Pons (tissue), 1 donor: ENCODE data around the gene NCBP1.

Experiments
- DNase-seq: peaks from one replicate; pipeline ENCODE4 v3.0.0-alpha.2; 2016; ENCODE audit warnings: low spot score

NCBP1 gene

GRCh38 chr9:97623946-97624345 is 9.7 kb upstream of the NCBP1 start:
- no peak for DNase-seq

- DNase-seq, result no peak
Observed at GRCh38 chr9:97625620-97626019, 8.0 kb upstream of the NCBP1 start.

DNA sequence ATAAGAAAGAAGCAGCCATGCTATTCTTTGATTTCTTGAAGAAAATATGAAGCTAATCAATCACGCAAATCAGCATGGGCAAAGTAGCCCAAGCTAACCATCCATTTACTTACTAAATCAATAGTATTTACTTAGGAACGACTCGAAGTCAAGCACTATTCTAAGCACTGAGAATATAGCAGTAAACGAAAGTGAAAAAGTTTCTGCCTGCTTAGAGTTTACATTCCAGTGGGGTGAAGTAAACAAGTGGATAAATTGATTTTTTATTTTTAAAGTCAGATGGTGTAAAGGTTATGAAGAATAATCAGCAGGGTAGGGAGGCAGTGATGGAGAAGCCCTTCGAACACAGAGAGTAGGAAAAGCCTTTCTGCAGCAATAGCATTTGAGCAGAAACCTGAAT is 6.0 kb upstream of the NCBP1 start:
- no peak for DNase-seq

DNA sequence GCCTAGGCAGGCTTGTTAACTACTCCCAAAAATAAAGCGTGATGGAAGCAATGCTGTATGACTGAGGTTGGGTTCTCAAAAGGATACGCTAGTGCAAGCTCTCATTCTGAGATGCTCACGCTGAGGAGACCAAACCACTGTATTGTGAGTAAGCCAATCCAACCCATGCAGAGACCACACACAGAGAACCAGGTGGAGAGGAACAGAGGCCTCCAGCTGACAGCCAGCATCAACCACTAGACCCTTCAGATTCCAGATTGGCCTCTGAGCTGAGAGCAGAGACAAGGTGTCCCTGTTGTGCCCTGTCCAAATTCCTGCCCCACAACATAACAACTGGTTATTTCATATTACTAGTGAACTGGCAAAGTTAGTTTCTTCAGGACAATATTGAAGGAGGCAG is 5.0 kb upstream of the NCBP1 start:
- DNase-seq, result no peak

DNA sequence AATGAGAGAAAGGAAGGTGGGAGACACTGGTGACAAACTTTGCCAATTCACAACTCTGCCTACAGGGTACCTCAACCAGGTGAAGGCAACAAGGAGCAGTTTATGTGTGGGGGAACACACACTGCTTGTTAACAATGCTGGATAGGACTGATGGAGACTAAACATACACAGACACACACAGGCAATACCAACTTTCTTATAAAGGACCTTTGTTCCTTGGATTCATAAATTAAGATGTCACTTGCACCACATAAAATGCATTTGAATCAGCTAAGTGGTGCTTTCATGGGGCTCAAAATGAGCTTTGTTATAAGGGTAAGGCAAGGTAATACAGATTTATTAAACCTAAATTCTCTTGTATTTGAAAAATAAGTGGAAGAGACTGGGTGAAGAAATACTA is 4.5 kb upstream of the NCBP1 start:
- no peak for DNase-seq

DNA sequence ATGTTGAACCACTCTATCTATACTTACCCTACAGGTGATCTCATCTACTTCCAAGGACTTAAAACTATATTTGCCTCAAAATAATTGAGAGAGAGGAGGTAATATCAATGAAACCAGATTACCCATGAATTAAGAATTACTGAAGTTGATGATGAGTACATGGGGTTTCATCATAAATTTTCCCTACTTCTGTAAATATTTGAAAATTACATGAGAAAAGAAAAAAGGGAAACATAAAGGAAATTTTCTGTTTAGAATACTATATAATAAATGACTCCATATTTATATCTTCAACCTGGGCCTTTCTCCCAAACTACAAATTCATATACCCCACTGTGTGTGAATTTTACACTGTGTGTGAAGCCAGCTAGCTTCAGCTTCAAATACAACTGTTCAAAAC is 3.0 kb upstream of the NCBP1 start:
- DNase-seq, result no peak

DNA sequence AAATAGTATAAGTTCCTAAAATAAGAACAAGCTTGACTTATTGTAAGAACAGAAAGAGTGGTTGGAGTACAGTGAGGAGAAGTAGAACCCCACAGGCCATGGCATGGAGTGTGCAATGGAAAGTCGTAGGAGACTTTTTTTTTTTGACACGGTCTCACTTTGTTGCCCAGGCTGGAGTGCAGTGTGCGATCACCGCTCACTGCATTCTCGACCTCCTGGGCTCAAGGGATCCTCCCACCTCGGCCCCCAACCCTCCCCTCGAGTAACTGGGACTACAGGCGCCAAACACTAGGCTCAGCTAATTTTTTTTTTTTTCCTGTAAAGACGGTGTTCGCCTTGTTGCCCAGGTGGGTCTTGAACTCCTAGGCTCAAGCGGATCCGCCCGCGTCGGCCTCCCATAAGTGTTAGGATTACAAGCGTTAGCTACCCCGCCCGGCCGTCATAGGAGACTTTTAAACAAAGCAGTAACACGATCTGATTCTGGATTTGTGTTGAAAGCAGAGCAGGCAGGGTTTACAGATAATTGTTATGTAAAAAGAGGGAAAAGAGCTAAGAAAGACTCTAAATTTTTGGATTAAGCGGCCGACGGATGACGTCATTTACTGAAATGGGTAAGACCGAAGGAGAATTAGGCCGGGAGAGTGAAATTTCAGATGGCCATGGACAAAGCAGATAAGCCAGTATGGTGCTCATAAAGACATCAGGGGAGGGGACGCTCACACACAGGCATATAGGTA is 1.2 kb upstream of the NCBP1 start:
- DNase-seq, result peak; percentile 70

DNA sequence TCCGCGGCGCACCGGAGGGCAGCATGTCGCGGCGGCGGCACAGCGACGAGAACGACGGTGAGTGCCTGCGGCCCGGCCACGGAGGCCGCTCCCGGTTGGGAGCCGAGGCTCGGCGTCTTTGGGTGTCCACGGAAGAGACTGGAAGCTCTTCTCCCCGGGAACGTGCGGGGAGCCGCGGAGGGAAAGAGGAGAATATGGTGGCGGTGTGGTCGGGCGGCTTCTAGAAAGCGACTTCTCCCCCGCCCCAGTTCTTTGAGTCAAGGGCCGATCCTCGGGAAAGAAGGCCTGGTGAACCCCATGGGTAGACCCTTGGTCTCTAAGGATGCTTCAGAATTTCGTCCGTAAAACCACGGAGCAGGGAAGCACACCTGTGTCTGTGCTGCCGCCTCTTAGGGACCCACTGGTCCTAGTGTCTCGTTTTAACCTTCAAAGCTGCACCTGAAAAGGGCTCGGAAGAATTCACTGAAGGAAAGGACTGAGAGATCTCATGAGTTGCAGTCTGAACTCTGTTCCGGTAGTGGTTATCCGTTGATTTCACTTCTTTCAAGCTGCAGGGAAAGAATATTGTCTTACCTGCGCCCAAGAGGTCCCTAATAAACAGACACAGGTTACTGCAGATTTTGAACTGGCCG is 354 bp downstream of the NCBP1 start:
- peak; percentile 26 for DNase-seq

- DNase-seq, result no peak
Observed at GRCh38 chr9:97635026-97635425, 1.4 kb downstream of the NCBP1 start.

DNA sequence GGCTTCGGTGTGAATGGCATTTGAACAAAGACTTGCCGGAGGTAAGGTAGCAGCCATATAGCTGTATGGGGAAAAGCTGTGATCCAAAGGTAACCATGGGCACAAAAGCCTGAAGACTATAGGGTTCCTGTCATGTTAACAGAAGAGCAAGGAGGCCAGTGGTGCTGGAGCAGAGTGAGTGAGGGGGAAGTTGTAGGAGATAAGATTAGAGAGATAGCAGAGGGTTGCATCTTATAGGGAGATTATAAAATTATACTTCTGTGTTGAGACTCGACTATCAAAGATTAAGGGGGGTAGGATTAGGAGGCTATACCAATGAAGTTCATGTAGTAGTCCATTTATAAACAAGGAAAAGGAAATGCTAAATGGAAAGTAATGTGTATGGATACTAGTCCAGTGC is 3.3 kb downstream of the NCBP1 start:
- DNase-seq, result no peak

DNA sequence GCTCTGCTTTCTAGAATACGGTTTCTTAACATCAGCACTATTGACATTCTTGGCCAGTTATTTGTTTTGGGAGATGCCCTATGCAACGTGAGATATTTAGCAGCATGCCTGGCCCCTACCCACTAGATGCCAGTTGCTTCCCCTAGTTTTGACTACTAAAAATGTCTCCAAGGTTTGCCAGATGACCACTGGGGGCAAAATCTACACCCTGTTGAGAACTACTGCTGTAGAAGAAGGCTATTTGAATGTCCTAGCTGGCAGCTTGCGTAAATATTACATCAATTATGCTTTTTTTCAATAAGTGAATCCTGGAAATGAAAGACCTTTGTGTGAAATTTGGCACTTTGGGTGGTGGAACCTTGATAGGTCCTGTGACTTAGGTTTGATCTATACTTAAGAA is 5.0 kb downstream of the NCBP1 start:
- no peak for DNase-seq

- no peak for DNase-seq
Observed at GRCh38 chr9:97640325-97640724, 6.7 kb downstream of the NCBP1 start.

GRCh38 chr9:97645720-97646119 is 12.1 kb downstream of the NCBP1 start:
- no peak for DNase-seq

- no peak for DNase-seq
Observed at GRCh38 chr9:97647996-97648395, 14.4 kb downstream of the NCBP1 start.

GRCh38 chr9:97651646-97652045 is 18.0 kb downstream of the NCBP1 start:
- no peak for DNase-seq

DNA sequence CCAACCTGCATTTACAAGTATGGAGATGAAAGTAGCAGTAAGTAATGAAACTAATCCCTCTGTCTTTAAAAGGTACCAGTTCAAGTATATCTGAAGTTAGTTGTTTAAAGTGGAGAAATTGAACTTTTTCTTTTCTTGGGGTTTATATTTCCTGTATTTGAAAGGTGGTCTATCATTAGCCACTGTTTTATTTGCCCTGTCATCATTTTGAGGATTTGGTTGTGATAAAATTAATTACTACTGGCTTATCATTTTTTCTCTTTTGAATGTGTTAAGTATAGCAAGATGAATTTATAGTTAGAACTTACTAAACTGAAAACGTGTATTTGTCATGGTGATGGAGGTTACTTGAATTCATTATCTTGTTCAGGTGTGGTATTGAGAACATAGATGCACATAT is 25.1 kb downstream of the NCBP1 start:
- DNase-seq, result no peak

- no peak for DNase-seq
Observed at GRCh38 chr9:97659771-97660170, 26.1 kb downstream of the NCBP1 start.

- DNase-seq, result peak; percentile 50
Observed at GRCh38 chr9:97660340-97660739, 26.7 kb downstream of the NCBP1 start.

DNA sequence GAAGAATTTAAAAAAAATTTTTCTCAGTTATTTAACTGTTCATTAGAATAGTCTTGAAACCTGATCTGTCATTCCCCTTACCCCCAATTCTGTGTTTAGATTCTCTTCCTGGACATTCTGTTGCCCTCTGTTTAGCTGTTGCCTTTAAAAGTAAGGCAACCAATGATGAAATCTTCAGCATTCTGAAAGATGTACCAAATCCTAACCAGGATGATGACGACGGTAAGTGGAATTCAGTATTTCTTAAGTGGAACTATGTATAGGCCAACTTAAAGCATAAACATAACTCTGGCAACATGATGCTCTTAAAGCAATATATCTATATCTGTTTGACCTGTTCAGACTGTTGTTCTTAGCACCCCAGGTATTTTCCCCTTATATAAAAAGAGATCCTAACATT is 27.2 kb downstream of the NCBP1 start:
- no peak for DNase-seq

DNA sequence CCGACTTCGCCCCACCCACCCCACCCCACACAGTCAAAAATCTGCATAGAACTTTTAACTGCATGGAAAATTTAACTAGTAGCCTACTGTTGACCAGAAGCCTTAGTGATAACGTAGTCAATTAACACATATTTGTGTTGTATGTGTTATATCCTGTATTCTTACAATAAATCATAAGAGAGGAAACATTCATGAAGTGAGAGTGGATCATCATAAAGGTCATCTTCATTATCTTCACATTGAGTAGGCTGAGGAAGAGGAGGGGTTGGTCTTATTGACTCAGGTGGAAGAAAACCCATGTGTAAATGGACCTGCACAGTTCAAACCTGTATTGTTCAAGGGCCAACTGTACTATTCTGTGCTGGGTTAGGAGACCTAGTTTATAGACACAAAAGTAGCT is 32.1 kb downstream of the NCBP1 start:
- no peak for DNase-seq

DNA sequence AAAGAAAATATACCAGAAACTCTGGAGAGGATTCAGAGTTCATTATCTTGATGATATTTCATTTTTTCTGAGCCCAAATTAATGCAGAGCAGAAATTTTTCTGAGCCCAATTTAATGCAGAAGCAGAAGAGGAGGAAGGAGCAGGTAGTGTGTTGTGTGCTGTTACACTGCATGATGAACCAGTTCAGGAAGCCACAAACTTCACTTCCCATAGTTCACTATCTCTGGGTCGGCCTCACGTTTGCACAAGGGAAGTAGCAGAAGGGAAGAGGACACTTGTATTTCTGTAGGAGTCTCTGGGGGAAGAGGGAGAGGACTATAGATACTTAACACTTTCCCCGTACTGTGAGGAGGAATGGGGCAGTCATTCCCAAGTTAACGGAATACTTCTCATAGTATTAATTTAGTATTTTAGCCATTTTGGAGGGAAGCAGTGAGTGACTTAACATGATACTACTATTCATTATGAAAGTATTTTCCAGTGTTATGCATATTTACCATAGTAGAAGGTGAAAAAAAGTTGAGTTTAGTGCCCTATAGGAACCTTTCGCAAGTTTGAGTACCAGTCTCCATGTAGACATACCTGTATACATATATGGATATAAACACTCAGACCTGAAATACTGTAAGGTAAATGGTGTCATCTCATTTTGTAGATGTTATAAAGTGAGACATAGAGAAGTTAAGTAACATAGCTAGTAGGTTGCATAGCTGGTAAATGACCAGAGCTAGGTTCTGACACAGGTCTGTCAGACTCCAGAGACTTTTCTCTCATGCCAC is 33.5 kb downstream of the NCBP1 start:
- DNase-seq, result peak; percentile 29

DNA sequence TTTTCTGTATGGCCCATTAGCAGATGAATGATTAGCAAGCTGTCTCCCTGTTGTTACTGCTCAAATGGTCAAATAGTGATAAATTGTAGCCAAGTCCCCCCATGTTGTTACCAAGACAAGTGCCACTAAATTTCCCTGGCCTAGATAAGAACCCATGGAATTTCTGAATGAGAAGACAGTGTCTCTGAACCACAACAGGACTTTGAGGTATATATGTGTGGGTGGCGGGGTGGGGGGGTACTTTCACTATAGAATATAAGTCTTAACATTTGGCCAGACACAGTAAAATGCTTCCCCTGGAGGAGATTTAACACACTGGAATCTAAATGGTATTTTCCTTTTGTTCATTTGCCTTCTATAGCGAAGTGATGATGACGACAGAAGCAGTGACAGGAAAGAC is 34.9 kb downstream of the NCBP1 start:
- DNase-seq, result no peak

- DNase-seq, result no peak
Observed at GRCh38 chr9:97670586-97670985, 37.0 kb downstream of the NCBP1 start.
